ENCODE data around the gene ZCCHC24.

DNA sequence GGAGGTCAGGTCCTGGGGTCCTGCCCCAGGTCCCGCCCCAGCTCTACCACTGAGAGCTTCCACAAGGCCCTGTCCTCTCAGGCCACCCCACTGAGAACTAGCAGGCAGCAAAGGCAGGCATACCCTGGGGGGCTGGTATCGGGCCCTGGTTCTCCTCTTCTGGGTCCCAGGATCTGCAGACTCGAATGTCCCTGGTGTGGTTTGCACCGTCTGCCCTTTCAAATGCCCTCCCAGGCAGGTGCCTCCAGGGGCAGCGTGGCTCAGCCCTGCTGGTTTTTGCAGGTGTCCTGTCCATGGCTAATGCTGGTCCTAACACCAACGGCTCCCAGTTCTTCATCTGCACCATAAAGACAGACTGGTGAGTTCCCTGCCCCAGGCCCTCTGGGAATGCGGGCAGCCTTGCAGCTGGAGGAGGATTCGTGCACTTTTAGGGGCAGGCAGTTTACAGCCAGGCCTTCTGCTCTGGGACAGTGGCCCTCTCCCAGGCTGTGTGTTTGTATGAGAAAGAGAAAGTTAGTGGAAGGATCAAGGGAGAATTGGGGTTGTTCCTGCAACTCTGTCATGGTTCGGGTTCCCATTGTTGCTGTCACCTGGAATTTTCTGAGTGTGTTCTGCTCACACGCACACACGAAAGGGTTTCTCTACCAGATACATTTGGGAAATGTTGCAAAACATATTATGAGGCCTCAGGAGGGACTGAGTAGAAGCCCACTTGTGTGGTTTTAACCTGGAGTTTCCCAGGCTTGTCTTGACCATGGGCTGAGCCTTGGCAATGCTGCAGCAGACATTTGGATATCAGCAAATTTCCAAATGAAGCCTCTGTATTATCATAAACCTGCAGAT is 93.2 kb downstream of the ZCCHC24 start:
- TF ChIP-seq, protein P1, sequence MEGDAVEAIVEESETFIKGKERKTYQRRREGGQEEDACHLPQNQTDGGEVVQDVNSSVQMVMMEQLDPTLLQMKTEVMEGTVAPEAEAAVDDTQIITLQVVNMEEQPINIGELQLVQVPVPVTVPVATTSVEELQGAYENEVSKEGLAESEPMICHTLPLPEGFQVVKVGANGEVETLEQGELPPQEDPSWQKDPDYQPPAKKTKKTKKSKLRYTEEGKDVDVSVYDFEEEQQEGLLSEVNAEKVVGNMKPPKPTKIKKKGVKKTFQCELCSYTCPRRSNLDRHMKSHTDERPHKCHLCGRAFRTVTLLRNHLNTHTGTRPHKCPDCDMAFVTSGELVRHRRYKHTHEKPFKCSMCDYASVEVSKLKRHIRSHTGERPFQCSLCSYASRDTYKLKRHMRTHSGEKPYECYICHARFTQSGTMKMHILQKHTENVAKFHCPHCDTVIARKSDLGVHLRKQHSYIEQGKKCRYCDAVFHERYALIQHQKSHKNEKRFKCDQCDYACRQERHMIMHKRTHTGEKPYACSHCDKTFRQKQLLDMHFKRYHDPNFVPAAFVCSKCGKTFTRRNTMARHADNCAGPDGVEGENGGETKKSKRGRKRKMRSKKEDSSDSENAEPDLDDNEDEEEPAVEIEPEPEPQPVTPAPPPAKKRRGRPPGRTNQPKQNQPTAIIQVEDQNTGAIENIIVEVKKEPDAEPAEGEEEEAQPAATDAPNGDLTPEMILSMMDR (IDR thresholded peaks at IDR 0.05), result no peak
- no peak for TF ChIP-seq POLR2A (IDR thresholded peaks at IDR 0.05)

Data from testis (tissue), 2 donors.